Measurements from ENCODE around the gene TRAPPC3L. TPM values are rescaled to one million over a fixed set of nuclear protein-coding genes. Genes with fewer than 3 reads are reported as not detected.

The TRAPPC3L gene
- total and polyA plus RNA-seq, 2 of the 13 experiments (the other 11 are each of a cell fraction or from before 2014, with no cell fraction given) = not detected

DNA sequence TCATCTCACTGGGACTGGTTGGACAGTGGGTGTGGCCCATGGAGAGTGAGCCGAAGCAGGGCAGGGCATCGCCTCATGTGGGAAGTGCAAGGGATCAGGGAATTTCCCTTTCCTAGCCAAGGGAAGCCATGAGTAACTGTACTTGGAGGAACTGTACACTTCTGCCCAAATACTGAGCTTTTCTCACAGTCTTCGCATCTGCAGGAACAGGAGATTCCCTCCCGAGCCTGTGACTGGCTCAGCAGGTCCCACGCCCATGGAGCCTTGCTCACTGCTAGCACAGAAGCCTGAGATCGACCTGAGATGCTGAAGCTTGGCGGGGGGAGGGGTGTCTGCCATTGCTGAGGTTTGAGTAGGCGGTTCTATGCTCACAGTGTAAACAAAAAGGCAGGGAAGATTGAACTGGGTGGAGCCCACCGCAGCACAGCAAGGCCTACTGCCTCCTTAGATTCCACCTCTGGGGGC, 44.5 kb downstream of the TRAPPC3L start (continued):
- TF ChIP-seq GPBP1L1 (CRISPR knock-in tag; IDR thresholded peaks at IDR 0.05) (no peak), ZNF841 (CRISPR knock-in tag; IDR thresholded peaks at IDR 0.05; ENCODE audit: borderline replicate concordance) (no peak), MED8 (CRISPR knock-in tag; IDR thresholded peaks at IDR 0.05; ENCODE audit: insufficient replicate concordance) (no peak), ZNF335 (CRISPR knock-in tag; IDR thresholded peaks at IDR 0.05) (no peak), ZNF749 (CRISPR knock-in tag; IDR thresholded peaks at IDR 0.05; ENCODE audit: borderline replicate concordance) (no peak), THAP11 (CRISPR knock-in tag; IDR thresholded peaks at IDR 0.05) (no peak), ZMYM3 (CRISPR knock-in tag; IDR thresholded peaks at IDR 0.05) (no peak), TBX3 (IDR thresholded peaks at IDR 0.05; ENCODE audit: borderline replicate concordance) (no peak)
- TF ChIP-seq, protein P1, sequence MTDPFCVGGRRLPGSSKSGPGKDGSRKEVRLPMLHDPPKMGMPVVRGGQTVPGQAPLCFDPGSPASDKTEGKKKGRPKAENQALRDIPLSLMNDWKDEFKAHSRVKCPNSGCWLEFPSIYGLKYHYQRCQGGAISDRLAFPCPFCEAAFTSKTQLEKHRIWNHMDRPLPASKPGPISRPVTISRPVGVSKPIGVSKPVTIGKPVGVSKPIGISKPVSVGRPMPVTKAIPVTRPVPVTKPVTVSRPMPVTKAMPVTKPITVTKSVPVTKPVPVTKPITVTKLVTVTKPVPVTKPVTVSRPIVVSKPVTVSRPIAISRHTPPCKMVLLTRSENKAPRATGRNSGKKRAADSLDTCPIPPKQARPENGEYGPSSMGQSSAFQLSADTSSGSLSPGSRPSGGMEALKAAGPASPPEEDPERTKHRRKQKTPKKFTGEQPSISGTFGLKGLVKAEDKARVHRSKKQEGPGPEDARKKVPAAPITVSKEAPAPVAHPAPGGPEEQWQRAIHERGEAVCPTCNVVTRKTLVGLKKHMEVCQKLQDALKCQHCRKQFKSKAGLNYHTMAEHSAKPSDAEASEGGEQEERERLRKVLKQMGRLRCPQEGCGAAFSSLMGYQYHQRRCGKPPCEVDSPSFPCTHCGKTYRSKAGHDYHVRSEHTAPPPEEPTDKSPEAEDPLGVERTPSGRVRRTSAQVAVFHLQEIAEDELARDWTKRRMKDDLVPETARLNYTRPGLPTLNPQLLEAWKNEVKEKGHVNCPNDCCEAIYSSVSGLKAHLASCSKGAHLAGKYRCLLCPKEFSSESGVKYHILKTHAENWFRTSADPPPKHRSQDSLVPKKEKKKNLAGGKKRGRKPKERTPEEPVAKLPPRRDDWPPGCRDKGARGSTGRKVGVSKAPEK (CRISPR knock-in tag; IDR thresholded peaks at IDR 0.05; ENCODE audit: borderline replicate concordance) = no peak
- TF ChIP-seq, protein P2, sequence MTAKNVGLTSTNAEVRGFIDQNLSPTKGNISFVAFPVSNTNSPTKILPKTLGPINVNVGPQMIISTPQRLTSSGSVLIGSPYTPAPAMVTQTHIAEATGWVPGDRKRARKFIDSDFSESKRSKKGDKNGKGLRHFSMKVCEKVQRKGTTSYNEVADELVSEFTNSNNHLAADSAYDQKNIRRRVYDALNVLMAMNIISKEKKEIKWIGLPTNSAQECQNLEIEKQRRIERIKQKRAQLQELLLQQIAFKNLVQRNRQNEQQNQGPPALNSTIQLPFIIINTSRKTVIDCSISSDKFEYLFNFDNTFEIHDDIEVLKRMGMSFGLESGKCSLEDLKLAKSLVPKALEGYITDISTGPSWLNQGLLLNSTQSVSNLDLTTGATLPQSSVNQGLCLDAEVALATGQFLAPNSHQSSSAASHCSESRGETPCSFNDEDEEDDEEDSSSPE (CRISPR knock-in tag; IDR thresholded peaks at IDR 0.05) = no peak
- TF ChIP-seq, protein P3, sequence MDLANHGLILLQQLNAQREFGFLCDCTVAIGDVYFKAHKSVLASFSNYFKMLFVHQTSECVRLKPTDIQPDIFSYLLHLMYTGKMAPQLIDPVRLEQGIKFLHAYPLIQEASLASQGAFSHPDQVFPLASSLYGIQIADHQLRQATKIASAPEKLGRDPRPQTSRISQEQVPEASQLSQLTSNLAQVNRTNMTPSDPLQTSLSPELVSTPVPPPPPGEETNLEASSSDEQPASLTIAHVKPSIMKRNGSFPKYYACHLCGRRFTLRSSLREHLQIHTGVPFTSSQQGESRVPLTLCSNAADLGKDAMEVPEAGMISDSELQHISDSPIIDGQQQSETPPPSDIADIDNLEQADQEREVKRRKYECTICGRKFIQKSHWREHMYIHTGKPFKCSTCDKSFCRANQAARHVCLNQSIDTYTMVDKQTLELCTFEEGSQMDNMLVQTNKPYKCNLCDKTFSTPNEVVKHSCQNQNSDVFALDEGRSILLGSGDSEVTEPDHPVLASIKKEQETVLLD (CRISPR knock-in tag; IDR thresholded peaks at IDR 0.05; ENCODE audit: low read depth) = no peak

All from HepG2 (cell line).